A673 (cell line): Measurements from ENCODE around the gene SERPINB10. TPM values are rescaled to one million over a fixed set of nuclear protein-coding genes. Genes with fewer than 3 reads are reported as not detected.
"Not testable (repeated sequence)": the region's sequence is repeated elsewhere in the genome, so short reads cannot be mapped to it uniquely, and the experiment has no call there.

Source experiments
- BruUV-seq: library from RNA; stranded (reverse); fragments of 400-500 nt; replicated peaks from 2 replicates; lab custom pipeline; 2021; lab: Mats Ljungman, UMichigan
- CTCF ChIA-PET: fragments of 300-600 bp; sonication (Branson Sonifier 250); formaldehyde crosslinking; loops from one replicate; lab custom pipeline; 2022; ENCODE audit warnings: antibody characterized with exemption; lab: Charles Lee
- POLR2A ChIA-PET: fragments of 300-600 bp; sonication (Branson Sonifier 250); formaldehyde crosslinking; loops from one replicate; lab custom pipeline; 2022; ENCODE audit warnings: antibody characterized with exemption; ENCODE audit not compliant: low non-redundant PET; lab: Charles Lee
- DNase-seq: peaks from one replicate; pipeline ENCODE4 v3.0.0-alpha.2; 2015; ENCODE audit warnings: low spot score
- H3K27ac ChIP-seq: fragments of 200-600 bp; sonication (generic); 2 replicates; pipeline ENCODE4 v1.5.1; 2016; ENCODE audit warnings: mixed run types, low read depth, mild to moderate bottlenecking, mixed read lengths, antibody characterized with exemption, low read length; ENCODE audit not compliant: poor library complexity, severe bottlenecking
- H3K27me3 ChIP-seq: fragments of 200-600 bp; sonication (generic); replicated peaks from 2 replicates; pipeline ENCODE4 v1.6.1; 2017; ENCODE audit warnings: mixed run types, low read depth, mild to moderate bottlenecking, mixed read lengths, antibody characterized with exemption, low read length; ENCODE audit not compliant: insufficient read depth, poor library complexity
- H3K36me3 ChIP-seq: fragments of 200-600 bp; sonication (generic); 2 replicates; pipeline ENCODE4 v1.6.1; 2016; ENCODE audit warnings: mixed run types, mild to moderate bottlenecking, mixed read lengths, antibody characterized with exemption, low read length; ENCODE audit not compliant: insufficient read depth, poor library complexity, severe bottlenecking
- H3K4me1 ChIP-seq: fragments of 200-600 bp; sonication (generic); 2 replicates; pipeline ENCODE4 v1.6.1; 2017; ENCODE audit warnings: mixed run types, mild to moderate bottlenecking, mixed read lengths, antibody characterized with exemption, low read length; ENCODE audit not compliant: insufficient read depth, poor library complexity, severe bottlenecking
- H3K4me3 ChIP-seq: fragments of 200-600 bp; sonication (generic); 2 replicates; pipeline ENCODE4 v1.5.1; 2016; ENCODE audit warnings: low read depth, mixed run types, mild to moderate bottlenecking, mixed read lengths, low read length; ENCODE audit not compliant: poor library complexity, severe bottlenecking
- H3K9me3 ChIP-seq: fragments of 200-600 bp; sonication (generic); 2 replicates; pipeline ENCODE4 v1.6.1; 2016; ENCODE audit warnings: mixed run types, low read depth, mild to moderate bottlenecking, mixed read lengths, antibody characterized with exemption, low read length; ENCODE audit not compliant: poor library complexity, severe bottlenecking
- EZH2 ChIP-seq: fragments of 200-600 bp; sonication (generic); IDR thresholded peaks from 2 replicates; pipeline ENCODE4 v1.6.1; 2017; ENCODE audit warnings: borderline replicate concordance, low read depth, mild to moderate bottlenecking, mixed read lengths, antibody characterized with exemption, low read length; ENCODE audit not compliant: poor library complexity, severe bottlenecking
- intact Hi-C: fragments of 100-400 bp; cut with micrococcal nuclease; formaldehyde crosslinking; loops from one replicate; pipeline ENCODE4 v1.10.0; 2022; ENCODE audit not compliant: unreplicated experiment
- total RNA-seq: library from RNA; stranded (reverse); gene quantifications from 2 replicates; pipeline ENCODE4 v1.2.3, GENCODE V29; 2021
- TF ChIP-seq, protein P1 (sequence below): fragments of 300-800, 200-600 bp; sonication (generic); conservative IDR thresholded peaks from 2 replicates; pipeline ENCODE4 v1.5.1; 2017; ENCODE audit warnings: low read depth, mild to moderate bottlenecking, antibody characterized with exemption, low read length, moderate library complexity, mixed read lengths

SERPINB10 gene
- total RNA-seq, 1 experiment from 2014 or later = not detected

DNA sequence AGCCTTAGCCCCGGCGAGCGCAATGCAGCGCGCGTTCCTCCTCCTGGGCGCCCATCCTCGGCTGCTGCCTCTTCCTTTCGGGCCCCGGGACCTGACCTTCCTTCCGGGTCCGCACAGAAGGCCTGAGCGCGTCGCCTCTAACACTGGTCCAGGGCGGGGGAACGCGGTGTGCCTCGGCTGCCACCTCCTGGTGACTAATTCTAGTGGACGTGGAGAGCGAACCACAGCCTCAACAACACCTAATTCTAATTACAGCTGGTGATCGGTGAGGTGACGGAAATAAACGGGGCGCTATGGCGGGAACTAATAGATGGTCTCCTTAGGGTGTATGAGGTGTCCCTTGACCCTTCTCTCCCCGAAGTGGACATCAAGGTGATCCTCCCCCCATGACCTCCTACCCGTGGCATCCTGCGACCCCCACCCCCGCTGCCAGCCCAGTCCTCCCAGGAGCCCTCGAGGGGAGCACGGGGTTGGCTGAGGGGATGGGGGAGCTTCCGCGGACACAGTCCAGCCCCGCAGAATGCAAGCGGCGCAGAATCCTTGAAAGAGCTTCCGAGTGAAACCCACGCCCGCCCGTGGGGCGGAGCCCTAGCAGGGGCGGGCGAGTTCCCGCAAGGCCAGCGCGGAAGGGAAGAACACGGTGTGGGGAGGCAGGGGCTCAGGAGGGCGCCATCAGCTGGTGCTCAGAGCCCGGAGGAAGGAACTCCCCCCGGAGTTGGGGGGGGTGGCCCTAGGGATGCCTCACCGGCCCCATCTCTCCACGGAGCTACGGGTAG lies 28.6 kb downstream of the SERPINB10 start:
- peaks cover 5% of the 10 kb centered on the region for H3K4me1 ChIP-seq
- no TSS peak for BruUV-seq
- TF ChIP-seq EZH2 = no peak
- TF ChIP-seq, protein P1, sequence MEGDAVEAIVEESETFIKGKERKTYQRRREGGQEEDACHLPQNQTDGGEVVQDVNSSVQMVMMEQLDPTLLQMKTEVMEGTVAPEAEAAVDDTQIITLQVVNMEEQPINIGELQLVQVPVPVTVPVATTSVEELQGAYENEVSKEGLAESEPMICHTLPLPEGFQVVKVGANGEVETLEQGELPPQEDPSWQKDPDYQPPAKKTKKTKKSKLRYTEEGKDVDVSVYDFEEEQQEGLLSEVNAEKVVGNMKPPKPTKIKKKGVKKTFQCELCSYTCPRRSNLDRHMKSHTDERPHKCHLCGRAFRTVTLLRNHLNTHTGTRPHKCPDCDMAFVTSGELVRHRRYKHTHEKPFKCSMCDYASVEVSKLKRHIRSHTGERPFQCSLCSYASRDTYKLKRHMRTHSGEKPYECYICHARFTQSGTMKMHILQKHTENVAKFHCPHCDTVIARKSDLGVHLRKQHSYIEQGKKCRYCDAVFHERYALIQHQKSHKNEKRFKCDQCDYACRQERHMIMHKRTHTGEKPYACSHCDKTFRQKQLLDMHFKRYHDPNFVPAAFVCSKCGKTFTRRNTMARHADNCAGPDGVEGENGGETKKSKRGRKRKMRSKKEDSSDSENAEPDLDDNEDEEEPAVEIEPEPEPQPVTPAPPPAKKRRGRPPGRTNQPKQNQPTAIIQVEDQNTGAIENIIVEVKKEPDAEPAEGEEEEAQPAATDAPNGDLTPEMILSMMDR = peak; percentile 82
- no peaks in the 10 kb centered on the region for H3K9me3 ChIP-seq
- ChIA-PET CTCF (interaction anchor here (0.6 to 1.1 kb wide), 4 partner anchors 51 to 1136 kb away, joined by 3 to 7 read pairs (median 4); no protein-coding TSS in a partner anchor), POLR2A (no interaction called here)
- H3K27ac ChIP-seq = no peak overlapping the region
- peak; percentile 74 for DNase-seq
- peak overlapping the region; percentile 60 for H3K4me3 ChIP-seq
- H3K27me3 ChIP-seq = no peaks in the 10 kb centered on the region
- intact Hi-C loops = loop anchor here (2.0 kb wide), 1 partner anchor 46 kb away; no protein-coding TSS in a partner anchor
- no peaks in the 10 kb centered on the region for H3K36me3 ChIP-seq

DNA sequence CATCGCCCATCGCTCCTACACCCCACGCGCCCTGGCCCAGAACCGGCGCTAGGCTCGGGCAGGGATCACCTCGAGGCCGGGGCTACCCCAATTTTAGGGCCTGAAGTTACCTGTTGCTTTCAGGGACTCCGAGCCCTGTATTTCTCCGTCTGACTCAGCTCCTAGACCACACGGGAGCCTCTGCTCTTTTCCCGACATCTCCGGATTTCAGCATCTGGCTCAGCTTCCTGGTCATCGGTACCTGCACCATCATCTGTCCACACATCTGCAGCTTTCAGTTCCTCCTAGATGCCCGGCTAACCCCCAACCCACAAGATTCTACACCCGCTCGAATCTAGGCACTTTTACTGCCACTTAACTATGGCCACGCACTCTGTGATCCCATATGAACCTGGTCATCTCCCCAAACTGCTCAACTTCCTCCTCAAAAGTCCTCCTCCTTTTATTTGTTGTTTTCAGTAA lies 29.2 kb downstream of the SERPINB10 start:
- ChIA-PET CTCF (interaction anchor here (0.6 to 1.1 kb wide), 3 partner anchors 52 to 385 kb away, joined by 3 to 7 read pairs (median 3); no protein-coding TSS in a partner anchor), POLR2A (no interaction called here)
- H3K36me3 ChIP-seq = no peaks in the 10 kb centered on the region
- intact Hi-C loops = loop anchor here (2.0 kb wide), 1 partner anchor 46 kb away; no protein-coding TSS in a partner anchor
- no peaks in the 10 kb centered on the region for H3K9me3 ChIP-seq
- no peak overlapping the region for H3K27ac ChIP-seq
- peaks cover 5% of the 10 kb centered on the region for H3K4me1 ChIP-seq
- H3K4me3 ChIP-seq = peak overlapping the region; percentile 60
- DNase-seq = no peak
- no peaks in the 10 kb centered on the region for H3K27me3 ChIP-seq
- BruUV-seq = no TSS peak
- no peak for TF ChIP-seq EZH2
- TF ChIP-seq, protein P1 = no peak

- no TSS peak for BruUV-seq
- TF ChIP-seq EZH2 = no peak
- TF ChIP-seq, protein P1 = no peak
- intact Hi-C loops = no loop called here
- ChIA-PET POLR2A (no interaction called here), CTCF (no interaction called here)
- peaks cover 5% of the 10 kb centered on the region for H3K4me1 ChIP-seq
- no peaks in the 10 kb centered on the region for H3K9me3 ChIP-seq
- H3K27me3 ChIP-seq = no peaks in the 10 kb centered on the region
- no peak overlapping the region for H3K4me3 ChIP-seq
- no peak for DNase-seq
- no peaks in the 10 kb centered on the region for H3K36me3 ChIP-seq
- no peak overlapping the region for H3K27ac ChIP-seq
Measured at GRCh38 chr18:63940008-63940407, 32.2 kb downstream of the SERPINB10 start.

DNA sequence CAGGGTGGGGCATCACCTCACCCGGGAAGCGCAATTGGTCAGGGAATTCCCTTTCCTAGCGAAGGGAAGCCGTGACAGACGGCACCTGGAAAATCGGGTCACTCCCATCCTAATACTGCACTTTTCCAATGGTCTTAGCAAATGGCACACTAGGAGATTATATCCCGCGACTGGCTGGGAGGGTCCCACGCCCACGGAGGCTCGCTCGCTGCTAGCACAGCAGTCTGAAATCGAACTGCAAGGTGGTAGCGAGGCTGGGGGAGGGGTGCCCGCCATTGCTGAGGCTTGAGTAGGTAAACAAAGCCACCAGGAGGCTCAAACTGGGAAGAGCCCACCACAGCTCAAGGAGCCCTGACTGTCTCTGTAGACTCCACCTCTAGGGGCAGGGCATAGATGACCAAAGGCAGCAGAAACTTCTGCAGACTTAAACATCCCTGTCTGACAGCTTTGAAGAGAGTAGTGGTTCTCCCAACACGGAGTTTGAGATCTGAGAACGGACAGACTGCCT lies 32.8 kb downstream of the SERPINB10 start:
- H3K36me3 ChIP-seq, POLR2A ChIA-PET, H3K4me1 ChIP-seq, BruUV-seq, H3K4me3 ChIP-seq, H3K9me3 ChIP-seq, CTCF ChIA-PET, H3K27me3 ChIP-seq, H3K27ac ChIP-seq, DNase-seq, intact Hi-C loops: not testable (repeated sequence)
